Erythroblast (primary cell): ENCODE data around the gene HMGXB3.

Source experiments
- DNase-seq, 2 experiments: peaks; one replicate each; lab custom pipeline; 2025; lab: John Stamatoyannopoulos, UW
- GATA1 ChIP-seq: IDR thresholded peaks from 2 replicates; pipeline ENCODE4 v1.6.1; 2011; ENCODE audit warnings: low read depth, mild to moderate bottlenecking, control low read depth, low read length, moderate library complexity
- POLR2A ChIP-seq: IDR thresholded peaks from 2 replicates; pipeline ENCODE4 v1.6.1; 2011; ENCODE audit warnings: mild to moderate bottlenecking, low read length

Gene HMGXB3

DNA sequence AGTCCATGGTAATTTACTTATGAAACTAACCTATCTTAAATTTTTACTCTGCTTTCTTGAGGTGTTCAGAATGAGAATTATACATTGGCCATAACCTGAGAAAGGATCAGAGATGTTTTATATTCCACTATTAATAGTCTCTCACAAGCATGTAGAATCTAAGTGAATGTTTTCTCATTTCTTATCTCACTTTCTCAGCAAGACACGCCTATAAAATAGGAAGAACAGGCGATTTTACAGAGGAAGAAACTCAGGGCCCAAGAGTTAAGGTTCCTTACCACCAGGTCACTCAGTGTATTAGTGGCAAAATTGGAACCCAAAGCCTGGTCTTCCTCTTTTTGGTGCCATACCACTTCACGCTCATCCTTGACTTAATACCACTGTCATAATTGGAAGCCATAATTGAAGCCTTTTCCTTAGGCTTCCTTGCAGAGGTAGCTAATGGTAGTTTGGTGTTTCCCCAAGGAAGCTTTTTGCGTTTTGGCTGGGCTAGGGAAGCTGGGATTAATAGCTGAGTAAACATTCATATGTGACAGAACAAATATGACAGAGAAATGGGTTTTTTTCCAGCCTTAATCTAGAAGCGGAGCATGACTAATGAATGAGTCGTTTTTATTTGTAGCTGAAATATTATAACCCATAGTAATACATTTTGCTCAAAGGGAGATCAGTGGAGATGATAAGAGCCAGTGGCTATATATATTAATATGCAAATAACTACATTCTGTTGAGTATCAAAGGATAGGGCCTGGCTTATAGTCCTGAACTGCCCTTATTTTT is 16.9 kb downstream of the HMGXB3 start:
- no peak for TF ChIP-seq GATA1
- peak; percentile 11 for TF ChIP-seq POLR2A
- peak; percentile 51 to 68 for DNase-seq

DNA sequence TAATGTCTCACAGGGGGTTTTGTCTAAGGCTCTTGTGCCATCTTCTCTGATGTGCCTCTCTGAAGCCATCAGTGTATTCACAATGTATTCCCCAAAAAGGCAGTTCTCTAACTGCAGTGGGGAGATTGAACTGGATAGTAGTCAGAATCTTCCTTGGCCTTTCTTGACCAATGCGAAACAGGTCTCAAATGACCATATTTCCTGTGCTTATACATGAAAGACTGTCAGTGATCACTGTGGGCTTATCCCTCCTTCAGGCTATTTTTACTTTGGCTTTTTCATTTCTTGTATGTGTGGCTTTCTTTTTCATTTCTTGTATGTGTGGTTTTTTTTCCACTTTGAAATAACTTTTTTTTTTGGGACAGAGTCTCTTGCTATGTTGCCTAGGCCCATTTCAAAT is 19.7 kb downstream of the HMGXB3 start:
- no peak for TF ChIP-seq POLR2A
- no peak for TF ChIP-seq GATA1
- no peak for DNase-seq

DNA sequence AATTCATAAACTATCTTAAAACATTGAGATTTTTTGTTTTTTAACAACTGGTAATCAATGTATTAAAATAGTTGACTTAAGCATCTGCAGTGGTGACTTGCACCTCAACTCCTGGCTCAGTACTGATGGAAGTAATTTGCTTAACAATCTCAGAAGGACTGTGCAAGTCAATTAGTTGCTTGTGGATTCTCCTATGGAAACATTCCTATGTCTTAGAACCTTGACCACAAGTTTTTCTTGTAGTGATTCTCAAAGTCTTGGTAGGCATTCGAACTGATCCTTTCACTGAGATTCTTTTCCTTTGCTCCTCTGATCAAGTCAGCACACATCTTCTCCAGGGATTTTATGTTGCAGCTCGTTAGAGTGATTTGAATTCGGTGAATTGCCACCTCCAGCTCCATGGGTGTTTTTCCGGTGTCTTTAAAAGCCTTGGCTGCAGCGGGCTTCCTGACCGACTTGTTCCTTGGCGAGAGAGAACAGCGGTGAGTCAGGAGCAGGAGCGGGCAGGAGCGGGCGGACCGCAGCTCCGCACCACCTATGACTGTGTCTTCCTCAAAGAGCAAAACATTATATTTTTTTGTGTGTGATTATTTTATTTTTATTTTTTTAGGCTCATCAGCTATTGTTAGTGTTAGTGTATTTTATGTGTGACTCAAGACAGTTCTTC is 21.1 kb downstream of the HMGXB3 start:
- TF ChIP-seq GATA1: no peak
- TF ChIP-seq POLR2A: no peak
- no peak for DNase-seq

DNA sequence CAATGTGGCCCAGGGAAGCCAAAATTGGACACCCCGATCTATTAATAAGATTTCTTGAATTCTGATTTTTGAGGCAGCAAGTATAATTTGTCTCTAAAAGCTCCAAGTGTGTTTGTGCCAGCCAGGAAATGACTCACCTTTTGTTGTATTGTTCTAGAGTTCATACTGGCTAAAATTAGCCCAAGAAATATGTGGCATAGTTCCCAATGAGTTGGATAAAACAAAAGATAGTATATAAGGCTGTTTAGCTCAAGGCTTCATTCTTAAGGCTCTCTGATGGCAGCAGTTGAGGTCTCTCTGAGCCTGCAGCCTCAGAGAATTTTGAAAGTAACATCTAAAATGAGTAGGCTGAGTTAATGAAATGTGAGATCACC is 21.6 kb downstream of the HMGXB3 start:
- no peak for TF ChIP-seq GATA1
- no peak for TF ChIP-seq POLR2A
- no peak for DNase-seq

DNA sequence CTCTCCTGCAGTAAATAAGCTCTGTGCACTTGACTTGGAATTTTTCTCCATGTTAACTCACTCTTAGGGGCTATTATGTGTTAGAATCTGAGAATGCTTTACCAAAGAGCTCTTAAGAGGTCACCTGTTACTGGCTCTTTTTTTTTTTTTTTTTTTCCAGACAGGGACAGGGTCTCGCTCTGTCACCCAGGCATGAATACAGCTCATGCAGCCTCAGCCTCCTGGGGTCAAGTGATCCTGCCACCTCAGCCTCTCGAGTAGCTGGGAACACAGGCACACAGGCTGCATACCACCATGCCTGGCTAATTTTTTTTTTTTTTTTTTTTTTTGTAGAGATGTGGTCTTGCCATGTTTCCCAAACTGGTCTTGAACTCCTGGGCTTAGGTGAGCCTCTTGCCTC is 22.1 kb downstream of the HMGXB3 start:
- TF ChIP-seq GATA1 (no peak), POLR2A (no peak)

DNA sequence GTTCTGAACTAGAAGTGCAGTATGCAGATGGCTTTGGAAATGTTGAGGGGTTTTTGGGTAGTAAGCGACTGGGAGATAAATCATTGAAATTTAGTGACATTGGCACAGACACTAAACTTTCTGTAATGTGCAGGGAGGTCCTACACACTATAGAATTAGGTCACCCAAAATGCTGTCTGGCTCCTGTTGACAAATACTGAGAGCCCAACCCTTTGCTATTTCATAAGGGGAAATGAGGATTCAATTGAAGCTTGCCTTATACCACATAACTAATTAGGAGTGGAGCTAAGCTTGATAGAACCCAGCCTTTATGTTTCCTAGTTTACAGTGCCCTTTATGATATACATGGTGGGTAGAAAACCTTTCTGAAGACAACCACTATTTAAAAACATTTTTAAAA is 22.6 kb downstream of the HMGXB3 start:
- no peak for TF ChIP-seq GATA1
- TF ChIP-seq POLR2A: no peak
- DNase-seq: no peak

More for the DNA sequence above, 22.1 kb downstream of the HMGXB3 start:
- DNase-seq: no peak

DNA sequence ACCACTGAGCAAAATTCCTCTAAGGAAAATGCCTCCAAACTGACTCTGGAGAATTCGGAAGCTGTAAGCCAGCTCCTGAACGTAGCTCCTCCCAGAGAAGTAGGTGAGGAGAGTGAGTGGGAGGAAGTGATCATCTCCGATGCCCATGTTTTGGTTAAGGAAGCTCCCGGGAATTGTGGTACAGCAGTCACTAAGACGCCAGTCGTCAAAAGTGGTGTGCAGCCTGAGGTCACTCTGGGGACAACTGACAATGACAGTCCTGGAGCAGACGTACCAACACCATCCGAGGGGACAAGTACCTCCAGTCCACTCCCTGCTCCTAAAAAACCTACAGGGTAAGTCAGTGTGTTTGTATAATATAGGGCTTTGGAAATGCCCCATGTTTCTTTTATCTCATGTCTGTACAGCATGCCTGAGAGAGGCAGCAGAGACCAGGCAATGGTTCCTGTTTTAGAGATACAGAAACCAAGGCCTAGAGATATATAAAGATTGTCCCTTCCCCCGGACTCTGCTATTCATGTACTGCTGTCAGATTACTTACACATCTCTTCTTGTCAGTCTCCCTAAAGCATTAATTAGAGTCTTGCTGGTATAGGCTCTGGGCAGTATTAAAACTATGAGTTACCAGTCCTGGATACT is 23.9 kb downstream of the HMGXB3 start:
- TF ChIP-seq GATA1: no peak
- TF ChIP-seq POLR2A: no peak
- peak; percentile 30 to 44 for DNase-seq

DNA sequence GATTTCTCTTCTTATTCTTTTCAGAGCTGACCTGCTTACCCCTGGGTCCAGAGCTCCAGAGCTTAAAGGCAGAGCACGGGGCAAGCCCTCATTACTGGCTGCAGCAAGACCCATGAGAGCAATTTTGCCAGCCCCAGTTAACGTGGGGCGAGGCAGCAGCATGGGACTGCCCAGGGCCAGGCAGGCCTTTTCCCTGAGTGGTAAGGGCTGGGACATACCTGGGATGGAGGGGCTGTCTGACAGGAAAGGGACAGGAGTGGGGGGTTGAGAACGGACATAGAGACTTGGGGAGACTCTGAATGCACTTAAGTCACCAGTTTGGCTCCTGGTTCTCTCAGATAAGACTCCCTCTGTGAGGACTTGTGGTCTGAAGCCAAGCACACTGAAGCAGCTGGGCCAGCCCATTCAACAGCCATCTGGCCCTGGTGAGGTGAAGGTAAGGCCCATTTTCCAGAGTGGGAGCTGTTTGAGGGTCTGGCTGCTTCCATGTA is 26.2 kb downstream of the HMGXB3 start:
- peak; percentile 84 to 94 for DNase-seq
- TF ChIP-seq POLR2A (no peak), GATA1 (no peak)

DNA sequence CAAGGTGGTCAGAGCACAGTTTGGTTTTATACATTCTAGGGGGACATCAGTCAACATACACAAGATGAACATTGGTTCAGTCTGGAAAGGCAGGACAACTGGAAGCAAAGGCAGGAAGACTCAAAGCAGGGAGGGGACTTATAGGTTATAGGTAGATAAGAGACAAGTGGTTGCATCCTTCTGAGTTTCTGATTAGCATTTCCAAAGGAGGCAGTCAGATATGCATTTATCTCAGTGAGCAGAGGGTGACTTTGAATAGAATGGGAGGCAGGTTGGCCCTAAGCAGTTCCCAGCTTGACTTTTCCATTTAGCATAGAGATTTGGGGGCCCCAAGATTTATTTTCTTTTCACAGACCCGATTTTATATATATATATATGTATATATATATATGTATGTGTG is 27.5 kb downstream of the HMGXB3 start:
- DNase-seq: peak in 1 of 2 experiments; percentile 57

DNA sequence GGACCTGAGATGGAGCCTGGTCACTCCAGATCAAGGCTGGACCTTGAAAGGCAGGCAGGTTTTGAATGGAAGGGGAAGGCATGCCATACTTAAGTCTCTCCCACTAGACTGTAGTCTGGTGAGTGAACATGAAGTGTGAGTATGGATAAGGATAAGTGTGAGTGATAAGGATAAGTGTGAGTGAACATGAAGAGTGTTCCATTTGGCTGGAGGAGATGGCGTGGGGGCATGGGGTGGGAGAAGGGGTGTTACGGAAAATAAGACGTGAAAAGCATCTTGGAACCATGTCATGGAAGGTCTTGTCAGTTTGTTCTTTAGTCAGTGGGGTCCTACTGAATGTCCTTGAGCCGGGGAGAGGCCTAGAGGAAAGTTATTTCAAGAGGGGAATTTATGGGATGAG is 32.8 kb downstream of the HMGXB3 start:
- DNase-seq: no peak
- TF ChIP-seq POLR2A (no peak), GATA1 (no peak)

DNA sequence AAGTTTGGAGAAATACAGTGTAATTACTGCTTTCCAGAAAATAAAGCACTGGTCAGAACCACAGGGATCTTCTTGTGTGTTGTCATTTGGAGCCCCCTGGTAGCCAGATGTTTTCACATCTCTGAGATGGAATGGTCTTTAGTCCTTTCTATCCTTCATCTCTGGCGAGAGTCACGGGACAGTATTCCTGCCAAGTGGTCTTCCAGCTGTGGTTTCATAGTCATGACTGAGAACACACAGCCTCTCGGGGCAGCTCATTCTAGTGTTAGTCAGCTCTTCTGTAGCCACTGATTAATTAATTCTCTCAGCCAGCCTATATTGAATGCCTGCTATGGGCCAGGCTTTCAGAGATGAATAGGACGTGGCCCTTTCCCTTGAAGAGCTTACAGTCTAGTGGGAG is 34.1 kb downstream of the HMGXB3 start:
- no peak for DNase-seq
- TF ChIP-seq GATA1: no peak
- TF ChIP-seq POLR2A: no peak

DNA sequence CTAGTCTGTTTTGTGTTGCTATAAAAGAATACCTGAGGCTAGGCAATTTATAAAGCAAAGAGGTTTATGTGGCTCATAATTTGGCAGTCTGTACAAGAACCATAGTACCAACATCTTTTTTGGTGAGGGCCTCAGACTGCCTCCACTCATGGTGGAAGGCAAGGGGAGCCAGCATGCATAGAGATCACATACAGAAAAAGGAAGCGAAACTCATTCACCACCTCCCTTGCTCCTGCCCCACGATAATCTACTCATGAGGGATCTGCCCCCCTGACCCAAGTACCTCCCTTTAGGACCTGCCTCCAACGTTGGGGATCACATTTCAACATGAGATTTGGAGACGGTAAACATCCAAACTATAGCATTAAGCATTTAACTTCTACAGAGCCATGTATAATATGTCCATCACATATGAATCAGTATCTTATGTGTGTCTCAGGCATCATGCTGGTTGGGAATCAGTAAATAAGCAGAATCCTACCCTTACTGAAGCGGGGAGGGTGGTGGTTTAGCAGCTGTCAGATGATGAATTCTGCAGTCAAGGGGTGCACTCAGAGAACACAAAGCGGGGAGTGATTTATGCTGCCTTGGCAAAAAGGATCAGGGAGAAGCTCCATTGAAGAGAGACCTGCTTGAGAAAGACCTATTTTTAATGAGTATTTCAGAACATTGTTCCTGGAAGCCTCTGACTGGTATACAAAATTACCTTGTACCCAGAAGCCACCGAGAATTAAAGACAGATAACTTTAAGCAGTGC is 34.8 kb downstream of the HMGXB3 start:
- DNase-seq: no peak
- TF ChIP-seq POLR2A (no peak), GATA1 (no peak)

DNA sequence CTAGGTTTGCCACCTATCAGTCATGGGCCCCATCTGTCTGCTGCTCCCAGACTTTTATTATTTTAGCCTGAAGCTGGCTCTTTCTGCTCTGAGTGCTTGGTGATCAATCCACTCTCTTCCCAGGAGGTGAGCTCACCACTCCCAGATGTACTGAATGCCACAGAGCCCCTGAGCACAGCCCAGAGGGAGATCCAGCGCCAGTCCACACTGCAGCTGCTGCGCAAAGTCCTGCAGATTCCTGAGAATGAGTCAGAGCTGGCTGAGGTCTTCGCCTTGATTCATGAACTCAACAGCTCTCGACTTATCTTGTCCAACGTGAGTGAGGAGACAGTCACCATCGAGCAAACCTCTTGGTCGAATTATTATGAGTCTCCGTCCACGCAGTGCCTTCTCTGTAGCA is 36.0 kb downstream of the HMGXB3 start:
- no peak for DNase-seq
- no peak for TF ChIP-seq GATA1
- no peak for TF ChIP-seq POLR2A

DNA sequence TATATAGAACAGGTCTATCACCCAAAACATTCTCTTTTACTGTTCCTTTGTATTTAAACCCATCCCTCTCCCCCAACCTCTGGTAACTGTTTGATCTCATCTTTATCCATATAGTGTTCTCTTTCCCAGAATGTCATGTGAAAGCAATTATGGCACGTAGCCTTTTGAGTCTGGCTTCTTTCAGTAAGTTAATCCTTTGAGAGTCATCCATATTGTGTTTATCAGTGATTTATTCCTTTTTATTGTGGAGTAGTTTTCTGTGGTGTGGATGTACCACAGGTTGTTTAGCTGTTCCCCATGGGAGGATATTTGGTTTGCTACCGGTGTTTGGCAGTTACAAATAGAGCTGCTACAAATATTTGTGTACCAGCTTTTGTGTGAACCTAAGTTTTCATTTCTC is 38.0 kb downstream of the HMGXB3 start:
- DNase-seq: no peak
- TF ChIP-seq POLR2A (no peak), GATA1 (no peak)
